Neuronal stem cell (in vitro differentiated cells): ENCODE data around the gene RAB24.

Experiments used
- DNase-seq: peaks from one replicate; pipeline ENCODE4 v3.0.0-alpha.2; 2013; ENCODE audit warnings: low spot score
- H2AFZ ChIP-seq: one replicate; pipeline ENCODE4 v1.6.1; 2013; ENCODE audit warnings: mild to moderate bottlenecking, low read length, inconsistent platforms
- H2AK5ac ChIP-seq: 2 replicates; pipeline ENCODE4 v1.6.1; 2013; ENCODE audit warnings: low read depth, mild to moderate bottlenecking, inconsistent platforms, low read length, moderate library complexity, mixed read lengths
- H2BK120ac ChIP-seq: 2 replicates; pipeline ENCODE4 v1.6.1; 2013; ENCODE audit warnings: low read depth, mild to moderate bottlenecking, inconsistent platforms, low read length, moderate library complexity, mixed read lengths
- H2BK12ac ChIP-seq: one replicate; pipeline ENCODE4 v1.6.1; 2013; ENCODE audit warnings: low read length, inconsistent platforms
- H2BK15ac ChIP-seq: 2 replicates; pipeline ENCODE4 v1.6.1; 2013; ENCODE audit warnings: mild to moderate bottlenecking, low read length, inconsistent platforms, mixed read lengths
- H2BK5ac ChIP-seq: one replicate; pipeline ENCODE4 v1.6.1; 2013; ENCODE audit warnings: inconsistent platforms, mild to moderate bottlenecking, low read length, moderate library complexity
- H3K14ac ChIP-seq: one replicate; pipeline ENCODE4 v1.6.1; 2013; ENCODE audit warnings: low read length, inconsistent platforms
- H3K18ac ChIP-seq: 2 replicates; pipeline ENCODE4 v1.6.1; 2013; ENCODE audit warnings: low read length, inconsistent platforms
- H3K23ac ChIP-seq: 2 replicates; pipeline ENCODE4 v1.6.1; 2013; ENCODE audit warnings: low read depth, mild to moderate bottlenecking, mixed read lengths, low read length, inconsistent platforms; ENCODE audit not compliant: poor library complexity
- H3K27ac ChIP-seq: replicated peaks from 3 replicates; pipeline ENCODE4 v1.5.1; 2013; ENCODE audit warnings: low read length, inconsistent platforms
- H3K27me3 ChIP-seq, 3 experiments: 2 replicates each; pipeline ENCODE4 v1.6.1; 2013; ENCODE audit warnings: low read length in 3 of 3, mild to moderate bottlenecking in 2 of 3, inconsistent platforms in 1 of 3, low read depth in 1 of 3, mixed read lengths in 1 of 3, moderate library complexity in 1 of 3; ENCODE audit not compliant: control insufficient read depth in 3 of 3, insufficient read depth in 3 of 3
- H3K36me3 ChIP-seq, 2 donors: replicated peaks in 1 of 2; 2 replicates each; pipeline ENCODE4 v1.6.1; 2013; ENCODE audit warnings: low read length in 2 of 2; ENCODE audit not compliant: control insufficient read depth in 2 of 2, insufficient read depth in 2 of 2
- H3K4ac ChIP-seq: 2 replicates; pipeline ENCODE4 v1.6.1; 2013; ENCODE audit warnings: inconsistent platforms, mild to moderate bottlenecking, low read length, moderate library complexity
- H3K4me1 ChIP-seq, 2 donors: 1 replicate in 1 of 2; 2 replicates in 1 of 2; pipeline ENCODE4 v1.6.1; 2013; ENCODE audit warnings: low read length in 2 of 2, low read depth in 1 of 2; ENCODE audit not compliant: control insufficient read depth in 2 of 2, insufficient read depth in 1 of 2
- H3K4me2 ChIP-seq: one replicate; pipeline ENCODE4 v1.6.1; 2013; ENCODE audit warnings: mild to moderate bottlenecking, low read length, inconsistent platforms; ENCODE audit not compliant: insufficient read depth, poor library complexity, severe bottlenecking
- H3K4me3 ChIP-seq, 2 donors: 2 replicates each; pipeline ENCODE4 v1.5.1; 2013; ENCODE audit warnings: low read length in 2 of 2, mild to moderate bottlenecking in 2 of 2, inconsistent platforms in 1 of 2, moderate library complexity in 1 of 2
- H3K79me1 ChIP-seq: one replicate; pipeline ENCODE4 v1.6.1; 2013; ENCODE audit warnings: low read depth, mild to moderate bottlenecking, inconsistent platforms, low read length, moderate library complexity
- H3K9ac ChIP-seq: one replicate; pipeline ENCODE4 v1.6.1; 2013; ENCODE audit warnings: mild to moderate bottlenecking, low read depth, low read length, inconsistent platforms; ENCODE audit not compliant: poor library complexity
- H3K9me3 ChIP-seq, 2 donors: replicated peaks in 1 of 2; 2 replicates each; pipeline versions ENCODE3 to v1.6.1; 2013; ENCODE audit warnings: low read length in 2 of 2, mild to moderate bottlenecking in 2 of 2, inconsistent platforms in 1 of 2, low read depth in 1 of 2, mixed read lengths in 1 of 2, moderate library complexity in 1 of 2; ENCODE audit not compliant: control insufficient read depth in 2 of 2, insufficient read depth in 1 of 2
- H4K8ac ChIP-seq: one replicate; pipeline ENCODE4 v1.6.1; 2013; ENCODE audit warnings: low read depth, mild to moderate bottlenecking, inconsistent platforms, low read length, moderate library complexity
- H4K91ac ChIP-seq: one replicate; pipeline ENCODE4 v1.6.1; 2013; ENCODE audit warnings: low read length, low read depth, mild to moderate bottlenecking, inconsistent platforms; ENCODE audit not compliant: poor library complexity
- WGBS, 2 donors: extraction: QIAGEN DNeasy Blood & Tissue Kit; methylation state at CpG; one replicate each; pipeline ENCODE4 v1.1.7; 2013; ENCODE audit warnings: missing lambda C conversion rate in 2 of 2, mixed read lengths in 1 of 2; ENCODE audit not compliant: insufficient read length in 2 of 2, insufficient replicate concordance in 1 of 2; ENCODE audit errors: extremely low coverage in 2 of 2; 5-methylcytosine and 5-hydroxymethylcytosine counted together

Gene RAB24

DNA sequence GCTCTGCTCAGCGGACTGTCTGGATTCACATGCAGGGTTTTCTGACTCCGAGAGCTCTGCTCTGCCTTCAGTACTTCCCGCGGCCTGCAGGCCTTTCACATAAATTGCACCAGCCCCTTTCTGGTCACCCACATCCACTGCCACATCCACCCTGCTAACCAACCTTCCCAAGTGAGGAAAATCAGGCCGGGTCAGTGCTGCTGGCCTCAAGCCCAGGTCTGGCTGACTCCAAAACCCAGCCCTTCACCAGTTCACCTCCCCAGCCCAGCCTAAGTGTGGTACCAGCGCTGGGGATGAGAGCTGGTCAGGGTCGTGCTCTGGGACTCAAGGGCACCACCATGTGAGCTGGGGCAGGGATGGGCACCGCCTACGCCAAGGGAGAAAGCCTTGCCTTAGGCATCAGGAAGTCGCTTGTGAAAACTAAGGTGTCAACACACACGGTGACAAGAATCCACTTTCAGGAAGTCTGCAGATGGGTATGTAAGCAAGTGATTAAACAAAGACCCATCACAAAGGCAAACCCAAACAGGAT, 35.7 kb upstream of the RAB24 start:
- Histone ChIP-seq H3K79me1 (peaks cover 6% of the 10 kb centered on the region), H2BK15ac (no peak overlapping the region), H3K4me3 (no peak overlapping the region), H4K91ac (no peak overlapping the region), H3K4me1 (no peaks in the 10 kb centered on the region), H3K4me2 (no peak overlapping the region), H2AK5ac (no peak overlapping the region), H2BK120ac (no peak overlapping the region), H2AFZ (no peak overlapping the region), H3K27ac (no peak overlapping the region), H2BK12ac (no peak overlapping the region), H4K8ac (no peak overlapping the region), H3K18ac (no peak overlapping the region), H3K4ac (no peak overlapping the region), H3K9ac (no peak overlapping the region), H3K27me3 (no peaks in the 10 kb centered on the region), H3K23ac (no peak overlapping the region), H3K9me3 (no peaks in the 10 kb centered on the region), H3K14ac (no peak overlapping the region), H3K36me3 (peaks cover 29 to 81% of the 10 kb centered on the region in 2 donors), H2BK5ac (no peak overlapping the region)
- WGBS, 2 donors, result no CpG with 5 or more reads among the region's 11 CpGs
- DNase-seq, result no peak

DNA sequence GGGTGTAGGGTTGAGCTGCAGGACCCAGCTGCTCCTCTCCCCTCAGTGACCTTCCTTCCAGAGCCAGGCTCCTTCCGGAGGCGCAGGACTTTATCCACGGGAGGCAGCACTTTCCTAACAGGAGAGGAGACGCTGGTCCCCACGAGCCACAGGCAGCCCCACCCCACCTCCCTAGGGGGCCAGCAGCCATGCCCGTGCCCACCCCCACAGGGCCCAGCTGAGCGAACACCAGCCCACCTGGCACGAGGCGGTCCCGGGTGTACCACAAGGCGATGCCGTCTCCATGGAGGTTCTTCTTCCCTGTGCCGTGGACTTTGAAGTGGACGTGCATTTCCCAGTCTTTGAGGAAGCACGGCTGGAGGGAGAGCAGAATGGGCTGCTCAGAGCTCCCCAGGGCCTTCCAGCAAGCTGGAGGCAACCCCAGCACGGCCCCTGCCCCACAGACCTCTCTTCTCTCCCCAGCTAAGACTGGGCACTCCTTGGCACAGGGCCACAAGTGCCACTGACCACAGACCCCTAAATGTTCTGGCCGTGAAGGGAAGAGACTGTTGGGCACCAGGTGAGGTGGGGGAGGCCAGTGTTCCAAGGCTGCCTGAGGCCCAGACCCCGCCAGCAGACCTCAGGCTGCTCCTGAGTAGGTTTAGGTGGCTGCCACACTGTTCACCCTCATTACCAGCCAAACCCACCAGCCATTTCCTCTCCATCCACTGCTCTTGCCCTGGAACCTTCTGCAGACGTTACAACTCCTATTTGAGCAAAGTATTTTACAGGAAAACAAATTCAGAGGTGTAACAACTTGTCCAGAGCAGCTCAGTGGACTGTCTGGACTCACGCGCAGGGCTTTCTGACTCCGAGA, 35.0 kb upstream of the RAB24 start:
- H3K9me3 ChIP-seq, result no peaks in the 10 kb centered on the region
- no peak overlapping the region for H3K27ac ChIP-seq
- H4K91ac ChIP-seq, result no peak overlapping the region
- H2BK5ac ChIP-seq, result no peak overlapping the region
- no peak overlapping the region for H2BK15ac ChIP-seq
- peaks cover 6% of the 10 kb centered on the region for H3K79me1 ChIP-seq
- H3K4me3 ChIP-seq, result no peak overlapping the region
- H3K23ac ChIP-seq, result peak overlapping the region; percentile 73
- H3K4me1 ChIP-seq, result no peaks in the 10 kb centered on the region
- DNase-seq, result no peak
- H3K18ac ChIP-seq, result no peak overlapping the region
- peak overlapping the region; percentile 21 for H3K9ac ChIP-seq
- peaks cover 36 to 84% of the 10 kb centered on the region in 2 donors for H3K36me3 ChIP-seq
- no CpG with 5 or more reads among the region's 22 CpGs for WGBS, 2 donors
- H3K4ac ChIP-seq, result no peak overlapping the region
- H2AFZ ChIP-seq, result no peak overlapping the region
- no peak overlapping the region for H3K4me2 ChIP-seq
- no peak overlapping the region for H2BK12ac ChIP-seq
- H4K8ac ChIP-seq, result no peak overlapping the region
- H2BK120ac ChIP-seq, result no peak overlapping the region
- no peak overlapping the region for H2AK5ac ChIP-seq
- no peak overlapping the region for H3K14ac ChIP-seq
- H3K27me3 ChIP-seq, result no peaks in the 10 kb centered on the region

- H2AFZ ChIP-seq, result no peak overlapping the region
Measured at GRCh38 chr5:177336603-177337494, 33.3 kb upstream of the RAB24 start.

DNA sequence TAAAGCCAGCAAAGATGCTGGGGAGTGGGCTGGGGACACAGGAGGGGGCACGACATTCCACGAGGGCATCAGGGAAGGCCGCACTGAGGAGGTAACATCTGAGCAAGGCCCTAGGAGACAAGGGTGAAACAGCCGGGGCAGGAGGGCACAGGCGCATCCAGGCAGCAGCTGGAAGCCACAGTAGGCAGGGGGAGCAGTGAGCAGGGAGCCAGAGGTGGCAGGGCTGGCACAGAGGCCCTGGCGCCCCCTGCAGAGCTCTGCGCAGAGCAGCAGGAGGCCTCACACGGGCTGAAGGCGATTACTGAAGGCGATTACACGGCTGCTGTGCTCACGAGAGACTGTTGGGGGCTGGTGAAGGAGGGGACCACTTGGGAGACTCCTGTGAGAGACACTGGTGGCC, 32.6 kb upstream of the RAB24 start:
- no peak overlapping the region for H4K8ac ChIP-seq
- H3K18ac ChIP-seq, result no peak overlapping the region
- no peak overlapping the region for H2BK120ac ChIP-seq
- no peak overlapping the region for H2AFZ ChIP-seq
- DNase-seq, result no peak
- H3K9ac ChIP-seq, result no peak overlapping the region
- H3K9me3 ChIP-seq, result no peaks in the 10 kb centered on the region
- H4K91ac ChIP-seq, result no peak overlapping the region
- H2AK5ac ChIP-seq, result no peak overlapping the region
- H3K36me3 ChIP-seq, result peaks cover 42 to 89% of the 10 kb centered on the region in 2 donors
- no peaks in the 10 kb centered on the region for H3K4me1 ChIP-seq
- no CpG with 5 or more reads among the region's 12 CpGs for WGBS, 2 donors
- no peak overlapping the region for H2BK12ac ChIP-seq
- no peak overlapping the region for H3K4ac ChIP-seq
- H3K23ac ChIP-seq, result no peak overlapping the region
- no peak overlapping the region for H3K4me3 ChIP-seq
- no peak overlapping the region for H3K14ac ChIP-seq
- no peak overlapping the region for H3K27ac ChIP-seq
- no peak overlapping the region for H3K4me2 ChIP-seq
- no peak overlapping the region for H2BK5ac ChIP-seq
- peaks cover 6% of the 10 kb centered on the region for H3K79me1 ChIP-seq
- no peak overlapping the region for H2BK15ac ChIP-seq
- no peaks in the 10 kb centered on the region for H3K27me3 ChIP-seq

More at GRCh38 chr5:177336603-177337494, 33.3 kb upstream of the RAB24 start:
- H2BK120ac ChIP-seq, result no peak overlapping the region
- no peak overlapping the region for H4K8ac ChIP-seq
- H2BK15ac ChIP-seq, result no peak overlapping the region
- H3K4me2 ChIP-seq, result no peak overlapping the region
- H3K36me3 ChIP-seq, result peaks cover 42 to 89% of the 10 kb centered on the region in 2 donors
- H2BK5ac ChIP-seq, result no peak overlapping the region
- DNase-seq, result no peak
- no peak overlapping the region for H3K27ac ChIP-seq
- H2AK5ac ChIP-seq, result no peak overlapping the region
- no peak overlapping the region for H3K14ac ChIP-seq
- peak overlapping the region in 1 of 2 donors; percentile 37 for H3K4me3 ChIP-seq
- H3K18ac ChIP-seq, result no peak overlapping the region
- H2BK12ac ChIP-seq, result no peak overlapping the region
- H3K4me1 ChIP-seq, result no peaks in the 10 kb centered on the region
- peak overlapping the region; percentile 70 for H3K9ac ChIP-seq
- WGBS, 2 donors, result no CpG with 5 or more reads among the region's 36 CpGs
- no peaks in the 10 kb centered on the region for H3K9me3 ChIP-seq
- peak overlapping the region; percentile 43 for H4K91ac ChIP-seq
- H3K23ac ChIP-seq, result peak overlapping the region; percentile 85
- no peak overlapping the region for H3K4ac ChIP-seq
- H3K27me3 ChIP-seq, result no peaks in the 10 kb centered on the region
- peaks cover 6% of the 10 kb centered on the region for H3K79me1 ChIP-seq
